Measurements from ENCODE around the gene BPIFB1.

DNA sequence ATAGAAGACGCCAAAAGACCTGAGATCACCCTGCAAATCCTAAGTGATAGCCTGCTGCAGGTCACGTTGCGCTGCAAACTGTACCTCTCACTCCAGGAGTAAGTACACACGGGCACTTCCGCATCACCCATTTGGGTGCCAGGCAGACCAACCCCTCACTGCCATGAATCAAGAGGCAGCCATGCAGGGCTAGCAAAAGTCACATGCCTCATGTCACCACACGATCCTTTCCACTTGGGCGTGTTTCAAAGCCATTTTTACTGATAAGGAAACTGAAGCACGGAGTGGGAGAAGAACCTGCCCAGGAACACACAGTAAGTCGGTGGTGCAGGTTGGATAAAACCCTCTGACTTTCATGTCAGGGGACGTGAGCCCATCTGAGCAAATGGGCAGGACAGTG is 37.0 kb downstream of the BPIFB1 start:
- TF ChIP-seq, protein P1, sequence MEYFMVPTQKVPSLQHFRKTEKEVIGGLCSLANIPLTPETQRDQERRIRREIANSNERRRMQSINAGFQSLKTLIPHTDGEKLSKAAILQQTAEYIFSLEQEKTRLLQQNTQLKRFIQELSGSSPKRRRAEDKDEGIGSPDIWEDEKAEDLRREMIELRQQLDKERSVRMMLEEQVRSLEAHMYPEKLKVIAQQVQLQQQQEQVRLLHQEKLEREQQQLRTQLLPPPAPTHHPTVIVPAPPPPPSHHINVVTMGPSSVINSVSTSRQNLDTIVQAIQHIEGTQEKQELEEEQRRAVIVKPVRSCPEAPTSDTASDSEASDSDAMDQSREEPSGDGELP (CRISPR knock-in tag; IDR thresholded peaks at IDR 0.05; ENCODE audit: borderline replicate concordance): no peak
- TF ChIP-seq SETDB1 (IDR thresholded peaks at IDR 0.05; ENCODE audit: low read length): no peak
- TF ChIP-seq, protein P2, sequence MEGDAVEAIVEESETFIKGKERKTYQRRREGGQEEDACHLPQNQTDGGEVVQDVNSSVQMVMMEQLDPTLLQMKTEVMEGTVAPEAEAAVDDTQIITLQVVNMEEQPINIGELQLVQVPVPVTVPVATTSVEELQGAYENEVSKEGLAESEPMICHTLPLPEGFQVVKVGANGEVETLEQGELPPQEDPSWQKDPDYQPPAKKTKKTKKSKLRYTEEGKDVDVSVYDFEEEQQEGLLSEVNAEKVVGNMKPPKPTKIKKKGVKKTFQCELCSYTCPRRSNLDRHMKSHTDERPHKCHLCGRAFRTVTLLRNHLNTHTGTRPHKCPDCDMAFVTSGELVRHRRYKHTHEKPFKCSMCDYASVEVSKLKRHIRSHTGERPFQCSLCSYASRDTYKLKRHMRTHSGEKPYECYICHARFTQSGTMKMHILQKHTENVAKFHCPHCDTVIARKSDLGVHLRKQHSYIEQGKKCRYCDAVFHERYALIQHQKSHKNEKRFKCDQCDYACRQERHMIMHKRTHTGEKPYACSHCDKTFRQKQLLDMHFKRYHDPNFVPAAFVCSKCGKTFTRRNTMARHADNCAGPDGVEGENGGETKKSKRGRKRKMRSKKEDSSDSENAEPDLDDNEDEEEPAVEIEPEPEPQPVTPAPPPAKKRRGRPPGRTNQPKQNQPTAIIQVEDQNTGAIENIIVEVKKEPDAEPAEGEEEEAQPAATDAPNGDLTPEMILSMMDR (IDR thresholded peaks at IDR 0.05 in 2 of 3, conservative IDR thresholded peaks at IDR 0.05 in 1 of 3; ENCODE audit: insufficient read depth in 2 of 3, low read depth in 1 of 3, low read length in 3 of 3): no peak
- TF ChIP-seq, protein P3, sequence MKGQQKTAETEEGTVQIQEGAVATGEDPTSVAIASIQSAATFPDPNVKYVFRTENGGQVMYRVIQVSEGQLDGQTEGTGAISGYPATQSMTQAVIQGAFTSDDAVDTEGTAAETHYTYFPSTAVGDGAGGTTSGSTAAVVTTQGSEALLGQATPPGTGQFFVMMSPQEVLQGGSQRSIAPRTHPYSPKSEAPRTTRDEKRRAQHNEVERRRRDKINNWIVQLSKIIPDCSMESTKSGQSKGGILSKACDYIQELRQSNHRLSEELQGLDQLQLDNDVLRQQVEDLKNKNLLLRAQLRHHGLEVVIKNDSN (CRISPR knock-in tag; IDR thresholded peaks at IDR 0.05): no peak
- no peak for TF ChIP-seq GTF2F1 (IDR thresholded peaks at IDR 0.05; ENCODE audit: low read depth, low read length)
- TF ChIP-seq CBX1 (IDR thresholded peaks at IDR 0.05; ENCODE audit: low read depth): no peak
- TF ChIP-seq ELF4 (CRISPR knock-in tag; IDR thresholded peaks at IDR 0.05): no peak

All from K562 (cell line).